Measurements from ENCODE around the gene WFS1. TPM values are rescaled to one million over a fixed set of nuclear protein-coding genes. Genes with fewer than 3 reads are reported as not detected.

The WFS1 gene
- total and polyA plus RNA-seq, 2 of the 4 experiments (the other 2 are of a cell fraction), result 9.7 to 42.4 TPM

DNA sequence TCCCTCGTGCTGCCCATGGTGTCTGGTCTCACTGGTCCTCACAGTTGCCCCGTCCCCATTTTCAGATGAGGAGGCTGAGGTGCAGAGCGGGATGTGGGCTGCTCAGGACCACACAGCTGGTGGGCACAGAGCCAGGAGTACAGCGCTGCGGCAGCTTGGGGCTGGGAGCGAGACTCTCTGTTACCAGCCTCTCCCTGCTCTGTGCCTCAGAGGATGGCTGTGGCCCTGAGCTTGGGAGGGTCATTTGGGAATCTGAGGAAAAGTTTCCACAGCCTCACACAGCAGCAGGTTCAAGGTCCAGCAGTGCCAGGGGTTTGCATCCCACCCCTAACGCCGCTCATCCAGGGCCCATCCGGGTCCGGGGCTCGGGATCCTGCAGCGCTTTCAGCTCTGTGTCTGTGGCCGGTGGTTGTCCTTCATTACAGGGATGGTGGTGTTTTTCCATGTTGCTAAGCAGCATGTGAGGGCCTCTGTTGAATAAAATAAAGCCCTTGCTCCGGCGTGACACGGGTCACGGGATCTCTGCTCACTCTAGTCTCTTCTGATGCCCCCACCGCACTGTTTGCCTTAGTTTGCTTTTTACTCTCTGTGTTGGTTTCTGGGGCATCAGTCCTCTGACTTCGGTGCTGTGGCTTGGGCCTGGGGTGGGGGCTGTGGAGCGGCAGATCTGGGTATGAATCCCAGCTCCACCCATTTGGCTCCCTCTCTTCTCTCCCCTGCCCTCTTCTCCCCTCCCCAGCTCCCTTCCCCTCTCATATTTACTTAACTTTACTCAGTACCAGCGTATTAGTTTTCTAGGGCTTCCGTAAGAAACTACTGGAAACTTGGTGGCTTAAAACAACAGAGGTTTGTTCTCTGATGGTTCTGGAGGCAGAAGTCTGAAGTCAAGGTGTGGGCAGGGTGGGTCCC lies 6.5 kb downstream of the WFS1 start:
- no peak overlapping the region for H3K4me3 ChIP-seq (ENCODE audit: insufficient read depth, low read depth, low read length)
- intact Hi-C loops (cut with micrococcal nuclease) (no loop called here), in situ Hi-C loops (cut with MboI; ENCODE audit: low sequenced_read_pairs) (no loop called here), dilution Hi-C loops (cut with HindIII; ENCODE audit: low sequenced_read_pairs, unreplicated experiment) (no loop called here)
- no peak overlapping the region for H3K9ac ChIP-seq (ENCODE audit: low read depth, low read length)
- no peak overlapping the region for H2BK5ac ChIP-seq (ENCODE audit: low read depth, low read length, poor library complexity, severe bottlenecking)
- ATAC-seq (ENCODE audit: low read depth), result no peak
- no peak overlapping the region for H2BK20ac ChIP-seq (ENCODE audit: low read depth, low read length)
- H2BK15ac ChIP-seq (ENCODE audit: low read depth, low read length), result no peak overlapping the region
- no peak overlapping the region for H3K56ac ChIP-seq (ENCODE audit: extremely low read depth, insufficient read depth, low read length)
- ChIA-PET CTCF (no interaction called here), POLR2A (ENCODE audit: unreplicated experiment) (no interaction called here)
- H4K20me1 ChIP-seq (ENCODE audit: insufficient read depth, low read length), result peaks cover 70% of the 10 kb centered on the region
- H4K5ac ChIP-seq (ENCODE audit: low read depth, low read length), result no peak overlapping the region
- H3K4me2 ChIP-seq (ENCODE audit: low read depth, low read length), result no peak overlapping the region
- H3K18ac ChIP-seq (ENCODE audit: low read depth, low read length), result no peak overlapping the region
- no peak overlapping the region for H4K8ac ChIP-seq (ENCODE audit: low read depth in 2 of 2, low read length in 2 of 2)
- H4K91ac ChIP-seq (ENCODE audit: insufficient read depth, low read depth, low read length), result no peak overlapping the region; the same call in 1 of the 2 replicates
- H3K36me3 ChIP-seq (ENCODE audit: control insufficient read depth, insufficient read depth, low read length), result peaks cover 30% of the 10 kb centered on the region; the same call in 1 of the 2 replicates
- no peaks in the 10 kb centered on the region for H3K27me3 ChIP-seq (ENCODE audit: control insufficient read depth, insufficient read depth, low read length)
- H3K23ac ChIP-seq (ENCODE audit: low read depth, low read length), result 0 out of 2 replicates have a peak overlapping the region, but pooled peaks have one; percentile 9
- no peak overlapping the region for H3K14ac ChIP-seq (replicated peaks; ENCODE audit: low read depth, low read length)
- peak overlapping the region; percentile 2 for H3K4ac ChIP-seq (ENCODE audit: low read depth, low read length)
- DNase-seq, result no peak
- H2BK120ac ChIP-seq (ENCODE audit: low read depth, low read length), result no peak overlapping the region
- WGBS, 2 experiments (ENCODE audit: extremely low coverage in 2 of 2, insufficient read length in 1 of 2), result no CpG with 5 or more reads among the region's 22 CpGs
- H3K9me3 ChIP-seq (ENCODE audit: control insufficient read depth, insufficient read depth, low read length), result no peaks in the 10 kb centered on the region
- H3K79me1 ChIP-seq (ENCODE audit: low read depth in 1 of 2, low read length in 2 of 2), result peaks cover 16 to 58% of the 10 kb centered on the region in 2 experiments
- H3K9me1 ChIP-seq (ENCODE audit: insufficient read depth, low read length), result peaks cover 18% of the 10 kb centered on the region
- no peak overlapping the region for H2AK9ac ChIP-seq (replicated peaks; ENCODE audit: low read depth, low read length, poor library complexity)
- H2AK5ac ChIP-seq (ENCODE audit: low read depth, low read length), result no peak overlapping the region
- peak overlapping the region; percentile 18 for H2AFZ ChIP-seq (replicated peaks; ENCODE audit: low read length, poor library complexity)
- no TSS peak for BruUV-seq (replicated peaks)
- no peak overlapping the region for H3K27ac ChIP-seq (ENCODE audit: insufficient read depth, low read length)
- peaks cover 37% of the 10 kb centered on the region for H3K4me1 ChIP-seq (ENCODE audit: control insufficient read depth, insufficient read depth, low read length)
- TF ChIP-seq NFE2L2 (IDR thresholded peaks at IDR 0.05; ENCODE audit: low read depth, low read length), result no peak
- TF ChIP-seq MAFK (IDR thresholded peaks at IDR 0.05; ENCODE audit: low read depth, low read length), result no peak
- TF ChIP-seq RAD21 (IDR thresholded peaks at IDR 0.05; ENCODE audit: low read length), result no peak
- TF ChIP-seq CEBPB (IDR thresholded peaks at IDR 0.05; ENCODE audit: low read depth, low read length), result no peak
- no peak for TF ChIP-seq BHLHE40 (IDR thresholded peaks at IDR 0.05; ENCODE audit: low read depth, low read length)
- TF ChIP-seq, protein P1, sequence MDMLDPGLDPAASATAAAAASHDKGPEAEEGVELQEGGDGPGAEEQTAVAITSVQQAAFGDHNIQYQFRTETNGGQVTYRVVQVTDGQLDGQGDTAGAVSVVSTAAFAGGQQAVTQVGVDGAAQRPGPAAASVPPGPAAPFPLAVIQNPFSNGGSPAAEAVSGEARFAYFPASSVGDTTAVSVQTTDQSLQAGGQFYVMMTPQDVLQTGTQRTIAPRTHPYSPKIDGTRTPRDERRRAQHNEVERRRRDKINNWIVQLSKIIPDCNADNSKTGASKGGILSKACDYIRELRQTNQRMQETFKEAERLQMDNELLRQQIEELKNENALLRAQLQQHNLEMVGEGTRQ (IDR thresholded peaks at IDR 0.05; ENCODE audit: low read depth, low read length), result no peak
- TF ChIP-seq, protein P2, sequence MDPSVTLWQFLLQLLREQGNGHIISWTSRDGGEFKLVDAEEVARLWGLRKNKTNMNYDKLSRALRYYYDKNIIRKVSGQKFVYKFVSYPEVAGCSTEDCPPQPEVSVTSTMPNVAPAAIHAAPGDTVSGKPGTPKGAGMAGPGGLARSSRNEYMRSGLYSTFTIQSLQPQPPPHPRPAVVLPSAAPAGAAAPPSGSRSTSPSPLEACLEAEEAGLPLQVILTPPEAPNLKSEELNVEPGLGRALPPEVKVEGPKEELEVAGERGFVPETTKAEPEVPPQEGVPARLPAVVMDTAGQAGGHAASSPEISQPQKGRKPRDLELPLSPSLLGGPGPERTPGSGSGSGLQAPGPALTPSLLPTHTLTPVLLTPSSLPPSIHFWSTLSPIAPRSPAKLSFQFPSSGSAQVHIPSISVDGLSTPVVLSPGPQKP (IDR thresholded peaks at IDR 0.05; ENCODE audit: borderline replicate concordance, low read depth, low read length), result no peak
- no peak for TF ChIP-seq MAZ (IDR thresholded peaks at IDR 0.05; ENCODE audit: borderline replicate concordance, low read depth, low read length)
- no peak for TF ChIP-seq CHD1 (IDR thresholded peaks at IDR 0.05; ENCODE audit: low read depth, low read length)
- no peak for TF ChIP-seq SMC3 (IDR thresholded peaks at IDR 0.05; ENCODE audit: low read depth, low read length)
- TF ChIP-seq RCOR1 (IDR thresholded peaks at IDR 0.05; ENCODE audit: insufficient replicate concordance, low read length), result no peak
- no peak for TF ChIP-seq RFX5 (IDR thresholded peaks at IDR 0.05; ENCODE audit: low read depth, low read length)
- TF ChIP-seq, protein P3, sequence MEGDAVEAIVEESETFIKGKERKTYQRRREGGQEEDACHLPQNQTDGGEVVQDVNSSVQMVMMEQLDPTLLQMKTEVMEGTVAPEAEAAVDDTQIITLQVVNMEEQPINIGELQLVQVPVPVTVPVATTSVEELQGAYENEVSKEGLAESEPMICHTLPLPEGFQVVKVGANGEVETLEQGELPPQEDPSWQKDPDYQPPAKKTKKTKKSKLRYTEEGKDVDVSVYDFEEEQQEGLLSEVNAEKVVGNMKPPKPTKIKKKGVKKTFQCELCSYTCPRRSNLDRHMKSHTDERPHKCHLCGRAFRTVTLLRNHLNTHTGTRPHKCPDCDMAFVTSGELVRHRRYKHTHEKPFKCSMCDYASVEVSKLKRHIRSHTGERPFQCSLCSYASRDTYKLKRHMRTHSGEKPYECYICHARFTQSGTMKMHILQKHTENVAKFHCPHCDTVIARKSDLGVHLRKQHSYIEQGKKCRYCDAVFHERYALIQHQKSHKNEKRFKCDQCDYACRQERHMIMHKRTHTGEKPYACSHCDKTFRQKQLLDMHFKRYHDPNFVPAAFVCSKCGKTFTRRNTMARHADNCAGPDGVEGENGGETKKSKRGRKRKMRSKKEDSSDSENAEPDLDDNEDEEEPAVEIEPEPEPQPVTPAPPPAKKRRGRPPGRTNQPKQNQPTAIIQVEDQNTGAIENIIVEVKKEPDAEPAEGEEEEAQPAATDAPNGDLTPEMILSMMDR (conservative IDR thresholded peaks at IDR 0.05; ENCODE audit: low read depth, low read length), result no peak
- TF ChIP-seq MXI1 (IDR thresholded peaks at IDR 0.05; ENCODE audit: borderline replicate concordance, low read depth, low read length), result no peak
- TF ChIP-seq POLR2A (IDR thresholded peaks at IDR 0.05; ENCODE audit: low read depth, low read length), result no peak

All from IMR-90 (cell line).